Cardiac ventricle fibroblast (primary cell): ENCODE data around the gene C20orf173. TPM values are rescaled to one million over a fixed set of nuclear protein-coding genes. Genes with fewer than 3 reads are reported as not detected.

Source experiments
- total RNA-seq: library from RNA; depleted of rRNA; stranded (reverse); fragments of >200 nt; gene quantifications from 2 replicates; pipeline ENCODE4 v1.2.3, GENCODE V29; 2015

C20orf173 gene
- total RNA-seq, result not detected in 2 replicates

GRCh38 chr20:35529552-35529951, at the start of gene C20orf173:
Gene C20orf173, minus strand, starts transcription at chr20:35529652. Its CDS starts 279 bp downstream, at chr20:35529373.

GRCh38 chr20:35541783-35542662, 12.6 kb upstream of the C20orf173 start, which contains the start of gene ERGIC3:
Gene ERGIC3, plus strand, starts transcription at chr20:35542078. Its CDS starts 20 bp downstream, at chr20:35542098.

Other genes starting within 250 kb of the C20orf173 start
- gene EIF6, start 244.9 kb downstream of the C20orf173 start, total RNA-seq, result 71.7 and 78.9 TPM in 2 replicates
- not detected in 2 replicates for gene FAM83C, start 237.2 kb downstream of the C20orf173 start, total RNA-seq
- gene UQCC1, start 117.7 kb downstream of the C20orf173 start, total RNA-seq, result 21.9 and 27.9 TPM in 2 replicates
- gene GDF5, start 91.4 kb downstream of the C20orf173 start, total RNA-seq, result 43.9 and 50.2 TPM in 2 replicates
- gene CEP250, start 74.1 kb downstream of the C20orf173 start, total RNA-seq, result 20.3 and 30.8 TPM in 2 replicates
- gene ERGIC3, start 12.4 kb upstream of the C20orf173 start, total RNA-seq, result 230 and 244 TPM in 2 replicates
- gene SPAG4, start 86.2 kb upstream of the C20orf173 start, total RNA-seq, result 6.5 and 8.9 TPM in 2 replicates
- 122 and 135 TPM in 2 replicates for gene CPNE1, start 135.2 kb upstream of the C20orf173 start, total RNA-seq
- 27.3 and 29.3 TPM in 2 replicates for gene RBM12, start 135.2 kb upstream of the C20orf173 start, total RNA-seq
- gene NFS1, start 169.7 kb upstream of the C20orf173 start, total RNA-seq, result 19.6 and 20.9 TPM in 2 replicates
- gene ROMO1, start 169.8 kb upstream of the C20orf173 start, total RNA-seq, result 183 and 211 TPM in 2 replicates
- gene RBM39, start 212.6 kb upstream of the C20orf173 start, total RNA-seq, result 123 and 125 TPM in 2 replicates
- 19.7 and 31.9 TPM in 2 replicates for gene PHF20, start 242.4 kb upstream of the C20orf173 start, total RNA-seq